ENCODE results near the gene NKX2-2.

The NKX2-2 gene

DNA sequence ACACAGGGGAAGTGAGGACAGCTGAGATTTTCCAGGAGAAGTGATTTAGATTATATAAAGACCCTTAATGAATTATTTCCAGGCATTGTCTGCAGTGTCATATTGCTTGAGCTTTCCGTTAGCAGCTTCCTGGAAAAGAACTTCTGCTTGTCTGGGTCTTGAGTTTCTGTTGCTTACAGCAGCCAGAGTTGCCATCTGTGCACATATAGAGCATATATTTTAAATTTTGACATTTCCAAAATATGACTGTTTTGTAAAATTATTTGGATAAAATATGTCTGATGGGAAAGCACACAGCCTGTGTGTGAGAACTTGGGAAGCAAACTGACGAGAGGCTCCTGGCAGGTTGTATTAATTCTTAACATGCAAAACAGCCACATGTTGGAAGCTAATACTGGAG, 21.0 kb upstream of the NKX2-2 start:
- H3K4me3 ChIP-seq (ENCODE audit: low read depth, low read length), result no peak overlapping the region
- CTCF ChIA-PET, result interaction anchor here (0.8 to 1.3 kb wide), 2 partner anchors 299 to 698 kb away, joined by 3 to 4 read pairs; no protein-coding TSS in a partner anchor
- DNase-seq (ENCODE audit: low read depth, low spot score), result no peak
- POLR2A ChIA-PET, result no interaction called here
- TF ChIP-seq, protein P1, sequence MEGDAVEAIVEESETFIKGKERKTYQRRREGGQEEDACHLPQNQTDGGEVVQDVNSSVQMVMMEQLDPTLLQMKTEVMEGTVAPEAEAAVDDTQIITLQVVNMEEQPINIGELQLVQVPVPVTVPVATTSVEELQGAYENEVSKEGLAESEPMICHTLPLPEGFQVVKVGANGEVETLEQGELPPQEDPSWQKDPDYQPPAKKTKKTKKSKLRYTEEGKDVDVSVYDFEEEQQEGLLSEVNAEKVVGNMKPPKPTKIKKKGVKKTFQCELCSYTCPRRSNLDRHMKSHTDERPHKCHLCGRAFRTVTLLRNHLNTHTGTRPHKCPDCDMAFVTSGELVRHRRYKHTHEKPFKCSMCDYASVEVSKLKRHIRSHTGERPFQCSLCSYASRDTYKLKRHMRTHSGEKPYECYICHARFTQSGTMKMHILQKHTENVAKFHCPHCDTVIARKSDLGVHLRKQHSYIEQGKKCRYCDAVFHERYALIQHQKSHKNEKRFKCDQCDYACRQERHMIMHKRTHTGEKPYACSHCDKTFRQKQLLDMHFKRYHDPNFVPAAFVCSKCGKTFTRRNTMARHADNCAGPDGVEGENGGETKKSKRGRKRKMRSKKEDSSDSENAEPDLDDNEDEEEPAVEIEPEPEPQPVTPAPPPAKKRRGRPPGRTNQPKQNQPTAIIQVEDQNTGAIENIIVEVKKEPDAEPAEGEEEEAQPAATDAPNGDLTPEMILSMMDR (IDR thresholded peaks at IDR 0.05; ENCODE audit: insufficient read depth, low read length, missing control alignments), result no peak

GRCh38 chr20:21534453-21534852, 20.6 kb upstream of the NKX2-2 start:
- DNase-seq (ENCODE audit: low read depth, low spot score), result no peak
- TF ChIP-seq, protein P1 (IDR thresholded peaks at IDR 0.05; ENCODE audit: insufficient read depth, low read length, missing control alignments), result no peak
- CTCF ChIA-PET, result interaction anchor here (0.8 to 1.3 kb wide), 2 partner anchors 299 to 697 kb away, joined by 3 to 4 read pairs; no protein-coding TSS in a partner anchor
- POLR2A ChIA-PET, result no interaction called here
- H3K4me3 ChIP-seq (ENCODE audit: low read depth, low read length), result no peak overlapping the region

- no peak for DNase-seq (ENCODE audit: low read depth, low spot score)
- no peak overlapping the region for H3K4me3 ChIP-seq (ENCODE audit: low read depth, low read length)
- ChIA-PET CTCF (no interaction called here), POLR2A (no interaction called here)
- TF ChIP-seq, protein P1 (IDR thresholded peaks at IDR 0.05; ENCODE audit: insufficient read depth, low read length, missing control alignments), result no peak
Observed at GRCh38 chr20:21529863-21530262, 16.0 kb upstream of the NKX2-2 start.

- POLR2A ChIA-PET, result no interaction called here
- CTCF ChIA-PET, result no interaction called here
- DNase-seq (ENCODE audit: low read depth, low spot score), result no peak
- TF ChIP-seq, protein P1 (IDR thresholded peaks at IDR 0.05; ENCODE audit: insufficient read depth, low read length, missing control alignments), result no peak
- no peak overlapping the region for H3K4me3 ChIP-seq (ENCODE audit: low read depth, low read length)
Observed at GRCh38 chr20:21528870-21529269, 15.0 kb upstream of the NKX2-2 start.

DNA sequence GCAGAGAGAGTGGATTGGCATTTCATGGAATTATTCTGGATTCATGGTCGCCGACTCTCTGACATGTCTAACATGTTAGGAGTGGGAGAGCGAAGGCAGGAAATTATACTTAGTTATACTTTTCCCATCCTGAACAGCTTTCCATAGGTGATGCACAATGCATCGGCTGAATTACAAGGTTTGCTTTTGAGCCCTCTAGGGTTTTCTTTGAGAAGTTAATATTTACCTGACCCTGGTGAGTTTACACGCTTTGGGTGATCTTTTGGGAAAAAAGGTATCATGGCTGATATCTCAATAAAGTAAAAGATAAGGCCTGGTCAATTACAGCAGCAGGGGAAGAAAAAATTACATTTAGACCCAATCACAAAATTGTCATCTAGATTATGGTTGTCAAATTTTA, 14.0 kb upstream of the NKX2-2 start:
- no peak for DNase-seq (ENCODE audit: low read depth, low spot score)
- ChIA-PET POLR2A (no interaction called here), CTCF (no interaction called here)
- no peak overlapping the region for H3K4me3 ChIP-seq (ENCODE audit: low read depth, low read length)
- TF ChIP-seq, protein P1 (IDR thresholded peaks at IDR 0.05; ENCODE audit: insufficient read depth, low read length, missing control alignments), result no peak

GRCh38 chr20:21526776-21527175, 12.9 kb upstream of the NKX2-2 start:
- POLR2A ChIA-PET, result no interaction called here

More at GRCh38 chr20:21526776-21527175, 12.9 kb upstream of the NKX2-2 start:
- no peak overlapping the region for H3K4me3 ChIP-seq (ENCODE audit: low read depth, low read length)
- TF ChIP-seq, protein P1 (IDR thresholded peaks at IDR 0.05; ENCODE audit: insufficient read depth, low read length, missing control alignments), result no peak
- no peak for DNase-seq (ENCODE audit: low read depth, low spot score)
- CTCF ChIA-PET, result no interaction called here
